Activated CD4-positive, alpha-beta T cell treated with anti-CD3 and anti-CD28 coated beads for 4 hours (primary cell): ENCODE results near the gene MYLK4.
"Not testable (repeated sequence)": the region's sequence is repeated elsewhere in the genome, so short reads cannot be mapped to it uniquely, and the experiment has no call there.

Source experiments
- DNase-seq, 2 donors: peaks; one replicate each; pipeline ENCODE4 v3.0.0-alpha.2; 2020

The MYLK4 gene

DNA sequence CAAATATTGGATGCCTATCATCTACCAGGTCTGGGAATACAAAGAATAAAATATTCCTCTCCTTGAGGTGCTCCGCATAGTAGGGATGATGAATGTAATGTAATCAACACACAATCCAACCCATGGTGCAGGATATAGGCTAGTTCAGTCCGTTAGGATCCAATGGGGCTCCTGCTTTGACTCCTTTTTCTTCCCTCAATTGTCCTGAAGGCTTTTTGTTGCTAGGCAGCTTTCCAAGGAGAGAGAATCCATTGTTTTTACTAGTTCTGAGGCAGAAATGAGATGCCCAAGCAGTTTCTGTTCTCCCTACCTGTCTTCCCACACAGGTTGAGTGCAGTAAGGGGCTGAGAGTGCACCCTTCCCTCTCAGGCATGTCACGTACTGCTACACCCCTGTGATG lies 26.5 kb upstream of the MYLK4 start:
- DNase-seq, result no peak

DNA sequence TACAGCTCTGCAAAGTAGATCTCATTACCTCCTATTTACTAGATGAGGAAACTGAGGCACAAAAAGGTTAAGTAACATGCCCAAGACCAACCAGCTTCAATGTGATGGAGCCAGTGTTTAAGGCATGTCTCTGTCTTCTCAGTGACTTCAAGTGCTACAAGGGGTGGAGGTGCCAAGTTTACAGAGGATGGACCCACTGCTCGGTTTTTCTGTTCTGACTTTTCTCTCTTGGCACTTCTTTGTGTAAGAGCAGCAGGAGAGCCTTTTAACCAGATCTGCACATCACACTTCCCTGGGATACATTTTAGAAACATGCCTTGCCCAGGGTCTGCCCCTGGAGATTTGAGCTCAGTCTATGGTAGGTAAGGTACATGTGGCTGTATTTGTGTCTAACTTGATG lies 24.3 kb upstream of the MYLK4 start:
- DNase-seq, result no peak

DNA sequence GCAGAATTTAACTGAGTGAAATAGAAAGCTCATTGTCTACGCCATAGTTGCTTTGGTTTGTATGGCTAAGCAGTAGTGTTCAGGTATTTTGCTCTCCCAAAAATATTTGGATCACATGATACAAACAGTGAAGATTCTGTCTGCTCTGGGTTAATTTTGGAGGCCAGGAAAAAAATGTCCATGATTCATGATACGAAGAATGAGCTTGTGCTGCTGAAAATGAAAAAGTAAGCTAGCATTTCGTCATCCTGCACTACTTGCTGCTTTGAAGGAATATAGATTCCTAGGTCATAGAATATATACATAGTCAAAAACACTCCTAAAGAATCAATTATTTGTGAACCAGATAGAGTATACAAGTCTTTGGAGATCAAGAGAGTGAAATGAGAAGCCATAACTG lies 22.7 kb upstream of the MYLK4 start:
- no peak for DNase-seq

DNA sequence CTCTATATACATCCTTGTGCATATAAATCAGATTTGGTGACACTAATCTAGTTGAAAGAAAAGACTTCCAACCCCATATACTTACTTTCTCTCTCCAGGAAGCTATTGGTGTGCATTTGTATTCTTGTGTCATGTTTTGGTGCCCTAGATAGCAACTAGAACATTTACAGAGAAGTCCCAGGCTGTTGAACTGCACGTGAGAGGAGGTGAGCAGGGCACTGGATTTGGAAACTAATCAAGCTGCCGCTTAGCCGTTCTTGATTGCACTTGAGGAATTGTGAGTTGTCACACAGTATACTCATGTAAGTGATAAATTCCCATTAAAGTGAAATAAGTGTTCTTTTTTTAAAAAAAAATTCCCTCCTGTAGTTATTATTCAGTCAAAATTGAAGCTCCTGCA lies 22.1 kb upstream of the MYLK4 start:
- DNase-seq, result no peak

DNA sequence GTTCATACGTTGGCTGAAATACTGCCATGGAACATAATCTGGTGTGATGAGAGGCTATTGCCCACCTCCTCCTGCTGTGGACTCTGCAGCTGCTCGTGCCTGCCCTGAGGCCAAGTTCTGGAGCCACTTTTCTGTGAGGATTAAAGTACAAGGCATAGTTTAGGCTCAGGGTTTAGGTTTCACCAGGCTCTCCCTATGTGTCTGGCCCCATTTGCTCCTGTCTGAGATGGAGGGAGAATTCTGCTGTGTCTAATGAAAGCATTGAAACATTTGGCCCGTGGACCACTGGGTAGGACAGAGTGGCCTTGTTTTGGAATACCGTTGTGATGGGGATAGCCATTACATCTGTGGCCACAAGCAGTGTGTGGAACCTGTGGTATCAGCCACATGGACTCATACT lies 20.4 kb upstream of the MYLK4 start:
- DNase-seq, result no peak

DNA sequence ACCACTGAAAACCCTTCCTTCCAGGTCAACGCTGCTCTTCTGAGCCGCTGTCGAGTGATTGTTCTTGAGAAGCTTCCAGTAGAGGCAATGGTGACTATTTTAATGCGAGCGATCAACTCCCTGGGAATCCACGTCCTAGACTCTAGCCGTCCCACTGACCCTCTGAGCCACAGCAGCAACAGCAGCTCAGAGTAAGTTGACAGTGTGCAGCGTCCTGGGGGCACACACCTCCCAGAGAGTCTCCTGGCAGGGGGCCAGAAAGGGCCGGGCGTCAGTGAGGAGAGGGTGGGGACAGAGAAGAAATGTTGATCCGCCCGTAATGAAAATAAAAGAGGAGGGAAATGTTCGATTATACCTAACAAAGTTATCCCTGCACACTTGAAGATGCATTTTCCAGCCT lies 19.4 kb upstream of the MYLK4 start:
- no peak for DNase-seq

DNA sequence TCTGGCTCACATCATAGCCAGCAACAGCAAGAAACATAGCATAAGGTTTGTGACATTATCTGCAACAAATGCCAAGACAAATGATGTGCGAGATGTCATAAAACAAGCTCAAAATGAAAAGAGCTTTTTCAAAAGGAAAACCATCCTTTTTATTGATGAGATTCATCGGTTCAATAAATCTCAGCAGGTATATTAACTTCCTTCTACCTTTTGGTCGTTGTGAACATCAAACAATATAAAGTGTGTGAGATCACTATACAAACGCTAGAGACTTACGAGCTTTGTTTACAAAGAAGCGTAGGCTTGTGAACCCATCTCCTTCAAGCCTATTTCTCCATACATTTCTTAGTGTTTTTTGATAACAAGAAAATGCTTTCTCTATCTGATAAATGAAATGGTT lies 18.0 kb upstream of the MYLK4 start:
- DNase-seq, result no peak

DNA sequence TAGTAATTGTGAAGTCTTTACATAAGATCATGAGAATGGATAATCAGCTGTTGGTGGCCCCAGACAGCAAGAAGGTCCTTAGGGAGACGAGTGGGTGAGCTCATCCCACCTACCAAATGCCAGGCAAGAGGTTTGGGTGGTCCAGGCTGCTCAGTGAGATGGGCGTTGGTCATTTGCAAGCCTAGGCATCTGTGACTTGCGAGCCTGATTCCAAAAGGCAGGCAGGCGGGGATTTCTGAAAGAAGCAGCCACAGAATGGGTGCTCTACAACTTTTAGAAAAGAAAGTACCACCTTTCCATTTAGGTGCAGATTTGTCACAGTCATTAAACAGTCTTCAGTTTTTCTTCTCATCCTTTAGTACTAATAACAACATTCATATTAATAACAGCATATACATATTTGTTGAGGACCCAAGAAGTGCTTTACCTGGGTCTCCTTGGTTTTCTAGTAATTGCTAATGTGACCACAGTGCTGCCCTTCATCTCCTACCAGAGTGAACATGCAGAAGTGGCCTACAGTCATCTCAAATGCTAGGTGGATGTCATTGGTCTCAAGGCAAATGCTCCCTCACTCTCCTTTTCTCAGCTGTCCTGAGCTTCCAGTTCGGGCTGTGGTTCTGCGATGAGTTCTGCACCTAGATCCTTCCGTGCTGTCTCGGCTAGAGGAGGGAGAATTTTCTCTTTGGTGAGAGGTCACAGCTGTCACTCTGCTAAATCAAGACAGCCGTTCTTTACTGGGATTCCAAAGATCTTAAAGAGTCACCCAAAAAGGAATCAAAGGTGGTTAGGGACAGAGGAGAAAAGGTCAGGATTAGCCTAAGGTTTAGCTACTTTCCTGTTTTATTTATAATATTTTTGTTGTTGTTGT lies 17.2 kb upstream of the MYLK4 start:
- DNase-seq, result no peak

DNA sequence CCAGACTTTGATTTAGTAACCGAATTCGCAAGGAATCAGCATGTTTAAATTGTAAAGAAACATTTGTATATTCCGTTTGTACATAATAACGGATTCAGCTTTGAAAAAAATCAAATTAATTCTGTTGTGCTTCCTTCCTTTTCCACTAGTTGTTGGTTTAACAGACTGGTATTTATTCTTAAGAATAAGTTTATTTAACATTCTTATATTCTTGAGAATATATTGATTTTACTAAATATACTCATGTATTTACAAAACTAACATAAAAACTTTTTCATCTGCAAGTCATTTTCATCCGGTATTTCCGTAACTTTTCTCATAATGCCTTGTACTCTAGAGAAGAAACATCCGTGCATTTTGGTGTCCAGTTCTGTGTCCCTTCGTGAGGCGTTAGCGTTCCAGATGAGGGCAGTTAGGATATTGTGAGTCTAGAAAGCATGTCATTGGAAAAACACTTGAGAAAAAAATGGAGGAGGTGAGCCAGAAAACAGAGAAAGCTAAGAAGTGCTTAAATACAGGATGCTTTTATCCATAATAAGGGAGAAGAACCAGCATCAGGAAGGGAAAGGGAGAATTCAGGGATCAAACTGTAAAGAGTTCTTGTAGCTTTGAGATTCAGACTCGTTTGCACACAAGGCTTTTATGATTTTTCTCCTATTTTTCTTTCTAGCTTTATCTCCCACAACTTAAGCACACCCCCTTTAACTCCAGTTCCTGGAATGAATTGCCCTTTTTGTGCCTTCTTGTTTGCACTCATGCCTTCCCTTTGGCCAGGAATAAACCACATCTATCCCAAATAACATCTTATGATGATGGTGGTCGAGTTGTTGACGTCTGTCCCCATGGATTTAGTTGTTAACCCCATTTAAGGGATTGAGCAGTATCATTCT lies 16.3 kb upstream of the MYLK4 start:
- DNase-seq, result no peak

DNA sequence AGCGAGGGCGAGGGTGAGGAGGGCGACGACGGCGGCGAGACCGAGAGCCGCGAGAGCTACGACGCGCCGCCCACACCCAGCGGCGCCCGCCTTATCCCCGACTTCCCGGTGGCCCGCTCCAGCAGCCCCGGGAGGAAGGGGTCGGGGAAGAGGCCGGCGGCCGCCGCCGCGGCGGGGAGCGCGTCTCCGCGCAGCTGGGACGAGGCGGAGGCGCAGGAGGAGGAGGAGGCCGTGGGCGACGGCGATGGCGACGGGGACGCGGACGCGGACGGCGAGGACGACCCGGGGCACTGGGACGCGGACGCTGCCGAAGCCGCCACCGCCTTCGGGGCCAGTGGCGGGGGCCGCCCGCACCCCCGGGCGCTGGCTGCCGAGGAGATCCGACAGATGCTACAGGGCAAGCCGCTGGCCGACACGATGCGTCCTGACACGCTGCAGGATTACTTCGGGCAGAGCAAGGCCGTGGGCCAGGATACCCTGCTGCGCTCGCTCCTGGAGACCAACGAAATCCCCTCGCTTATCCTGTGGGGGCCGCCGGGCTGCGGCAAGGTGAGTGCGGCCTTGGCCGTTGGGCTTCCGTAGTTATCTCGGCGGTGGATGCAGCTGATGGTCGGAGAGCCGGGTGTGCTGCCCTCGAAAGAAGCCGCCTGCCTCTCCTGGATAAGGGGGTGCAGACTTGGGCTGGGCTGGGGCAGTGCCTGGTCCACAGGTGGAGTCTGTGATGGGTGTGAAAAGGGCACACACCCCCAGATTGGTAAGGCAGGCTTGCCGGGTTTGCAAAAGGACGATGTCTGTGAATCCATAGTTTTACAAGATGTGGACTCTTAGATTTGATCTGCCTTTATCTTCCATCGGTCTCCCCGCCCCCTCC lies 15.4 kb upstream of the MYLK4 start:
- peak in 1 of 2 donors; percentile 31 for DNase-seq

DNA sequence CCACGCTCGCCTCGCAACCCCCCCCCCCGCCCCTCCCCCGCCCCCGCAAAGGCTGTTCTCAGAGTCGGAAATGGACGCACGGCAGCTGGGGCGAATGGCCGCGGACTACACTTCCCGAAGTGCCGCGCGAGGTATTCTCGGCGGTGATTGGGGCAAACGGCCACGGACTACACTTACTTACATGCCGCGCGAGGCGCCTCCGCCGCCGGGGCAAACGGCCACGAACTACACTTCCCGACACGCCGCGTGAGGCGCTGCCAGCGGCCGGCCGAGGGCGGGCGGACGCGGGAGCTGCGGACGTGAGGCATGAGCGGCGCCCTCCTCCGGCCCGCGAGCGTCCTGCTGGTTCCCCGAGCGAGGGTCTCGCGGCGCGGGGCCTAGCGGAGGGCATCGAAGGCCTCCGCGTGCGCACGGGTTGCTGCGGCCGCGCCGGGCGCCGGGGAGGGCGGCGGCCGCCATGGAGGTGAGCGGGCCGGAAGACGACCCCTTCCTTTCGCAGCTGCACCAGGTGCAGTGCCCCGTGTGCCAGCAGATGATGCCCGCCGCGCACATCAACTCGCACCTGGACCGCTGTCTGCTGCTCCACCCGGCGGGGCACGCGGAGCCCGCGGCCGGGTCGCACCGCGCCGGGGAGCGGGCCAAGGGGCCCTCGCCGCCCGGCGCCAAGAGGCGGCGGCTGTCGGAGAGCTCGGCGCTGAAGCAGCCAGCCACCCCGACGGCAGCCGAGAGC lies 14.6 kb upstream of the MYLK4 start, which contains the start of gene WRNIP1:
Gene WRNIP1 (plus strand): TSS at position 228 of the 730 bp plus-strand sequence. CDS start 230 bp downstream, at position 458.
- DNase-seq, result peak; percentile 95 to 97

DNA sequence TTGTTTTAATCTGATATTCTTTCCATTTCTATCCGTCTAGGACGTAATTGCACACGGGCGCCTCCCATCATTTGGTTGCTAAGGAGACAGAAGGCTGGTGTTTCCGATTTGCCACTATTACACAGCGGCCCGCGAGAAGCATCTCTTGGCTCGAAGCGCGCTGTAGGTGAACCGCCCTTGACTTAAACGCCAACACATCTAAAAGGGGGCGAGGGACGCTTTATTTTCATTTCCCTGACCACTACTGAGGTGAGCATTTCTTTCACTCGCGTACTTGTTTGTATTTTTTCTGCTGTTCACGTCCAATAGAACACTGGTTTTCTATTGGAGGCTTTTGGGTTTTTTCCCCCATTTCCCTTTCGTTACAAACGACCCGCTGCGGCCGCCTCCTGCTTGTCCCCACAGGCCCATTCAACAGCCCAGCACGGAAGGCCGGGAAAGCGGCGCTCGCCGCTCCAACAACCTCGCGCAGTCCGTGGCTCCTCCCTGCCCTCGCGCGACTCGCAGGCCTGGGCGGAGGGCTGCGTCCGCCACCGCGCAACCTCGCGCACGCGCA lies 14.0 kb upstream of the MYLK4 start:
- DNase-seq, result peak; percentile 59 to 66

DNA sequence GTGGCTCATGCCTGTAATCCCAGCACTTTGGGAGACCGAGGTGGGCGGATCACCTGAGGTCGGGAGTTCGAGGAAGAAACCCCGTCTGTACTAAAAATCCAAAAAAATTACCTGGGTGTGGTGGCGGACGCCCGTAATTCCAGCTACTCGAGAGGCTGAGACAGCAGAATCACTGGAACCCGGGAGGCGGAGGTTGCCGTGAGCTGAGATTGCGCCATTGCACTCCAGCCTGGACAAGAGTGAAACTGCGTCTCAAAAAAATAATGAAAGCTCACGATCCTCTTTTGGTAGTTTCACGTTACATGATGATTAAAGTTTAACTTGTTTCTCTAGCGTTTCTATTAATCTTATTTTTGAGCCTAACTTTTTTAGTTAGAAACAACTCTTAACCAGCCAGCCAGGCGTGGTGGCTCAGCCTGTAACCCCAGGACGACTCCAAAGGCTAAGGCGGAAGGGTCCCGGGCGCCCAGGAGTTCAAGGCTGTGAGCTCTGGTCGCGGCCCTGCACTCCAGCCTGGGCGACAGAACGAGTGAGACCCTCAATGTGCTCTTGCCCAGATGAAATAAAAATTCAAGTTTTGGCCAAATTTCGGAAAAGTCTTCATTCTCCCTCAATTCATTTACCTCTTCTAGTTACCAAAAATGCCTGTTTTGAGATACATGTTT lies 13.3 kb upstream of the MYLK4 start:
- DNase-seq, result no peak

DNA sequence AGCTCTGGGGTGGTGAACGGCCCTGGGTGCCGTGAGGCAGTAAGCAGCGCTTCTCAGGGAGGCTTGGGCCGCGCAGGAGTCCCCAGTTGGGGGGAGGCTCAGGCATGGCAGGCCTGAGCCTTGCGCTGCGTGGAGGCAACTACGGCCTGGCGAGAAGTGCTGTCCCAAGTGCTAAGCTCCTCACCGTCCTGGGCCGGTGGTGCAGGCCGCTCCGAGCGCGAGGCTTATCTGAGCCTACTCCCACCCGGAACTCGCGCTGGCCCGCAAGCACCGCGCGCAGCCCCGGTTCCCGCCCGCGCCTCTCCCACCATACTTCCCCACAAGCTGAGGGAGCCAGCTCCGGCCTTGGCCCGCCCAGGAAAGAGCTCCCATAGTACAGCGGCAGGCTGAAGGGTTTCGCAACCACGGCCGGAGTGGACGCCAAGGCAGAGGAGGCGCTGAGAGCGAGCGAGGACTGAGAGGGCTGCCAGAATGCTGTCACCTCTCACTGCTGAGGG lies 12.7 kb upstream of the MYLK4 start:
- no peak for DNase-seq

DNA sequence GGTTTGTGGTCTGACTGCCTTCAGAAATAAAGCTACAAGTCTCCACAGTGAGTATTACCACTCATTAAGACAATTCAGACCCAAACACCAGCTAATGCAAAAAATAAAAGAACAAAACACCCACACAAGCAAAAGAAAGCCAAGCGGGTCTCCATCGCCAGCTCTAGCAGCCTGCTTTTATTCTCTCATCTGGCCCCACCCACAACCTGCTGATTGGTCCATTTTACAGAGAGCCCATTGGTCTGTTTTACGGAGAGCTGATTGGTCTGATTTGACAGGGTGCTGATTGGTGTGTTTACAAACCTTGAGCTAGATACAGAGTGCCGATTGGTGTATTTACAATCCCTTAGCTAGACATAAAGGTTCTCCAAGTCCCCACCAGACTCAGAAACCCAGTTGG lies 12.1 kb upstream of the MYLK4 start:
- DNase-seq, result not testable (repeated sequence)

DNA sequence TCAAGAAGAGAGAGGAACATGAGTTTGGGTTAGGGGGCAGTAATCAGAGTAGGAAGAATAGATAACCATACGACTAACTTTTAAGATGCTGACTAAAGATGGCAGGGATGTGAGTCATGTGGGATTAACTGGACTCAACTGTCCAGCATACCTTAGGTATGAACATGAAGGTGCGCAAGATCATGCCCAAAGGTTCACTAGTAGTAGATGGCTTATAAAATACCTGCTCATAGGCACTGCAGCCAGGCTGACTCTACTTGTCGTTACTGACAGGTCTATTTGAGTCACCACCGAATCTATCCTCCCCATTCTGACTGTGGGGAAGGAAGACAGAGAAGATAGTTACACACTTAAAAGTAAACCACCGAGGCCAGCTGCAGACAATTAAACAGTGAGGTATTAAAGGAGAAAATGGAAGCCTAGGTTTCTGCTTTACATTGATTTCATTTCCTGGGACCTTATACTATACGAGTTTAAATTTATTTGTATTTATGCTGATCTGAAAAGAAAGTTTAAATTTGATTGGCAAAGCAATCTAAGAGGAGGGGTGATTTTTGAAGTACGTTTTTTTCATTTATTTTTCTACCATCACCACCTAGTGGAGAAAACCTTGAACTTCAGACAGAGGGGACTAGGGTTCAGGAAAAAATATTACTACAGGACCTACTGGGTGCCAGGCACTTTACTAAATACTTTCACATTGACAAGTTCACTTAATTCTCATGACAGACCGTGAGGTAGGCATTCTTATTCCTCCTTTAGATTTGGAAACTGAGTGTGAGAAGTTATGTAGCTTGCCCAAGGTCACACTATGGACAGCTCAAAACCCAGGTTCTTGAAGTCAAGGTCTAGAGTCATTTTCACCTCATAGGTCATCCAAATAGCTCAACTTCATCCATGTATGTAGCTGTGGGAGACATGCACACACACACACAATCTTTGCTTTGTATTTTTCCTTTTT lies 10.4 kb upstream of the MYLK4 start:
- no peak for DNase-seq

DNA sequence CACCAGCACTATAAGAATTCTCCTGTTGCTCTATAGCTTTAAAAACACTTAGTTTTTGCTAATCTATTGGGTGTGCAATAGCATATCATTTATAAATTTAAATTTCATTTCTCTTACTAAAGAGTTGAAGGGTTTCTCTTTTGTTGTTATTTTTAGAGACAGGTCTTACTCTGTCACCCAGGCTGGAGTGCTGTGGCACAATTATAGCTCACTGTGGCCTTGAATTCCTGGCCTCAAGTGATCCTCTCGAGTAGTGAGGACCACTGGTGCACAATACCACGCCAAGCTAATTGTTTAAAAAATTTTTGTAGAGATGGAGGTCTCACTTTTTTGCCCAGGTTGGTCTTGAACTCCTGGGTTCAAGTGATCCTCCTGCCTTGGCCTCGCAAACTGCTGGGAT lies 8.3 kb upstream of the MYLK4 start:
- no peak for DNase-seq

DNA sequence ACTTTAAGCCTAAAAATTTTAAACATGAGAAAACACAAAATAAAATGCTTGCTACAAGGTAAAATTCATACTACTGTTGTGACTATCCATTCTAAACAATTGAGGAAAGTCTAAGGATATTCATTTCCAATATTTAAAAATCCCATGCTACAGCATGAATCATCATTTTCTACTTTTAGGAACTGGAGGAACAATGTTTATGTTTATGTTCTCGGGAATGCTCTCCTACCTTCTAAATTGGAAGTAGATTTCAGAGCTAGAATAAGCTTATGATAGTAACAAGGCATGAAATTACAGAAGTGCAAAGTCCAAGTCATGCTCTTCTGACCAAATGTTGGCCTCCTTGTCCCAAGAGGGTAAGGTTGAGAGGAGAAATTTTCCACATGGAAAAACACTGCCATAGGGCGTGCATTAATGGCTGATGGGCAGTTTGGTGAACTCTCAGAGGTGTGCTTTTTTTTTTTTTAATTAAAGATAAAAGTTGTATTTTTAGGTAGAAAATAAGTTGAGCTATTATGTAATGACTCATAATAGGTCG lies 6.0 kb upstream of the MYLK4 start:
- no peak for DNase-seq

DNA sequence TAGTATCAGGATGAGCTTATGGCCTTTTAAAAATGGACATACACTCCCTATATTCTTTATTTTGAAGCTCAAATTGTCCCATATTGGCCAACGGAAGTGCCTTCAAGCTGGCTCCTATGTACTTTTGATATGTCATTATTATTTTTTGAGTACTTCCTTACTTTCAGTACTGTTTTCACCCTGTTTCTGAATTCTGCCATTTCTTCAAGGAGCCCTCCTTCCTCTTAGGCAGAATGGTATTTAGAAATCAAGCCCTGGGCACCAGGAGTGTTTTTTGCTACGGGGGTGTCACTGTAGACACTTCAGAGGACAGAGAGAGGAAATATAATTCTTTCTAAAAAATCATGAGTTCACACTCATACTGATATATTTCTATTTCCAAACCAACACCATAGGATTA lies 5.5 kb upstream of the MYLK4 start:
- no peak for DNase-seq

DNA sequence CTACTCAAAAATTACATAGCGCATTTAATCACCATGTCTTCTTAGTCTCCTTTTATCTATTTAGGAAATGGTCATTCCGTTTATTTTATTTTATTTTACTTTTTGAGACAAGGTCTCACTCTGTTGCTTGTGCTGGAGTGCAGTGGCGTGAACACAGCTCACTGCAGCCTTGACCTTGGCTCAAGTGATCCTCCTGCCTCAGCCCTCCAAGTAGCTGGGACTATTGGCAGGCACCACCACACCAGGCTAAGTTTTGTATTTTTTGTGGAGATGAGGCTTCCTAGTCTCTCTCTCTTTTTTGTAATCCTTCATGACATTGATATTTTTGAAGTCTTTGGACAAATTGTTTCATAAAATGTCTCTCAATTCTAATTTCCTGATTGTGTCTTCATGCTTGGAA lies 4.7 kb upstream of the MYLK4 start:
- DNase-seq, result no peak
